NCI-H1048 (cell line): ENCODE results near the gene GPR17.

Source experiments
- DNase-seq: peaks from one replicate; lab custom pipeline; 2025; lab: John Stamatoyannopoulos, UW

Gene GPR17

DNA sequence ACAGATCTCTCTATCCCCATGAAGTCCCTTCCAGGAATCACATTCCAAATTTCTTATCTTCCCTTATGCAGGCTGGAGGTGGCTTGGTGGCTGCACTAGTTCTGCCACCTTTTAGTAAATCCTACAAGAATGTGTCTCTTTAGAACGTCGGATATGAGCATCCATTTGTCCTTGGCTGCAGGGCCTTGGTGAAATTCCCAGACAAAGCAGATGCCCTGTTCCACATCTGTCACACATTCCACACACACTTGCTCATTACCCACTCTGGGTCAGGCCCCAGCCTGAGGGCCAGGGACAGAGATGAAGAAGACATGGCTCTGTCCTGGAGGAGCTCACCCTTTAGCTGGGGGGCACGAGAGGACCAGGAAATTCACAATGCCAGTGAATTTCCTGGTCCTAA is 31.2 kb upstream of the GPR17 start:
- DNase-seq = no peak

- DNase-seq = no peak
Observed at GRCh38 chr2:127615511-127616166, 30.3 kb upstream of the GPR17 start.

DNA sequence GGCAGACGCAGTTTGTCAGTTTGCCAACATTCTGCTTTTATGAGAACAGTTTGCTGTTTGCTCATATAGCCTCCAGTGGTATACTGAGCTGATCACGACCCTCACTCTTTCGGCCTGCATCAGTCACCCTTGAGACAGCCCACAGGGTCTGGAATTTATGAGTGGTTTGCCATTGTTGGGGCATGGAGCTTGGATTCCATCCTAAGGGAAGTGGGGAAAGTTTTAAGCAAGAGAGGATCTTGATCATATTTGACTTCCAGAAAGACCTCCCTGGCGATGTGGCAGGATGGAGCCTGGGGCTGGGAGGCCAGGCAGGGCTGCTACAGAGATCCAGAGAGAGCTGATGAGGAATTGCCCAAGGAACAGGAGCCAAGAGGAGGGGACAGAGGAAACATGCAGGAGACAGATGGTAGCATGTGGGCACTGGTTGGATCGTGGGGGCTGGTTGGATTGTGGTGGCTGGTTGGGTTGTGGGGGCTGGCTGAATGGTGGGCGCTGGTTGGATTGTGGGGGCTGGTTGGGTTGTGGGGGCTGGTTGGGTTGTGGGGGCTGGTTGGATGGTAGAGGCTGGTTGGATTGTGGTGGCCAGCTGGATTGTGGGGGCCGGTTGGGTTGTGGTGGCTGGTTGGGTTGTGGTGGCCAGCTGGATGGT is 27.3 kb upstream of the GPR17 start:
- no peak for DNase-seq

DNA sequence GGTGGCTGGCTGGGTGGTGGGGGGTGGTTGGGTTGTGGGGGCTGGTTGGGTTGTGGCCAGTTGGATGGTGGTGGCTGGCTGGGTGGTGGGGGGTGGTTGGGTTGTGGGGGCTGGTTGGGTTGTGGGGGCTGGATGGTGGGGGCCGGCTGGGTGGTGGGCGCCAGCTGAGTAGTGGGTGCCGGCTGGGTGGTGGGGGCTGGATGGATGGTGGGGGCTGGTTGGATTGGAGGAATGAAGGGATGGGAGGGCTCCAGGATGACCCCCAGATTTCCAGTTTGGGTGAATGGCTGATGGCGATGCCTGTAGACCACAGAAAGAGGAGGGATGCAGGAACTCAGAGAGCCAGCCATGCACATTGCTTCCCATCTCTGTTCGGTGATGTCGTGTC is 26.8 kb upstream of the GPR17 start:
- DNase-seq = no peak

- DNase-seq = no peak
Observed at GRCh38 chr2:127619877-127620705, 25.9 kb upstream of the GPR17 start.

DNA sequence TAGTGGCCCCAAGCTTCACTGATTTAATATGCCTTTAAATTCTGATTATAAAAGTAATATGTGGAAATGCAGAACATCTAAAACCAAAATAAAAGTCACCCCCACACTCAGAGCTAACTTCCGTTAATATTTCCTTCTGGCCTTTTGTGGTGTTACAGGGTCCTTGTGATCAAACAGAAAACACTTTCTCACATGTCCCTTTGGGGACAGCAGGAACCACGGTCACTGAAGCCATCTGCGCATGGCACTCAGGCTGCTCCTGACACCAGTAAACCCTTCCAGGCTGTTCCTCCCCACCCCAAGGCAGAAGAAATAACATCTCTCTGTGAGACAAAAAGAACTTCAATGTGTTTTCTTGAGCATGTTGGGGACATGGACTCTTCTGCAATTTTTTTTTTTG is 25.1 kb upstream of the GPR17 start:
- no peak for DNase-seq

DNA sequence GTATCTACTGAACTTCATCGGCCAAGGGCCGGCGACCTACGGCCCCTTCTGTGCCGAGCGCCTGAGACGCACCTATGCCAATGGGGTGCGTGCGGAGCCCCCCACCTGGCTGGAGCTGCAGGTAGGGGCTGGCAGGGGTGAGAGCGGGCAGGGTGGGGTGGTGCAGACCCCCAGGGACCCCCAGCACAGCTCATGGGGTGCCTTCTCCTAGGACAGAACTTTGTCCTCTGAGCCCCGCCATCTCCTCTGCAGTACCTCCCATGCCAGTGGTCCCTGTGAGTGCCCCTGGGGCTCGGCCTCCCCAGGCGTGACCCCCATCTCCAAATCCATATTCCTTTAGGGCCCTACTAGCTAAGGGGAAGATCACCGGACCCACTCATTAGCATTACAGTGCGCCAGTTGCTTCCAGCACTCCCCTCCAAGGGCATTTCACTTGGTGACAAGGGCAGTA is 23.9 kb upstream of the GPR17 start:
- no peak for DNase-seq

DNA sequence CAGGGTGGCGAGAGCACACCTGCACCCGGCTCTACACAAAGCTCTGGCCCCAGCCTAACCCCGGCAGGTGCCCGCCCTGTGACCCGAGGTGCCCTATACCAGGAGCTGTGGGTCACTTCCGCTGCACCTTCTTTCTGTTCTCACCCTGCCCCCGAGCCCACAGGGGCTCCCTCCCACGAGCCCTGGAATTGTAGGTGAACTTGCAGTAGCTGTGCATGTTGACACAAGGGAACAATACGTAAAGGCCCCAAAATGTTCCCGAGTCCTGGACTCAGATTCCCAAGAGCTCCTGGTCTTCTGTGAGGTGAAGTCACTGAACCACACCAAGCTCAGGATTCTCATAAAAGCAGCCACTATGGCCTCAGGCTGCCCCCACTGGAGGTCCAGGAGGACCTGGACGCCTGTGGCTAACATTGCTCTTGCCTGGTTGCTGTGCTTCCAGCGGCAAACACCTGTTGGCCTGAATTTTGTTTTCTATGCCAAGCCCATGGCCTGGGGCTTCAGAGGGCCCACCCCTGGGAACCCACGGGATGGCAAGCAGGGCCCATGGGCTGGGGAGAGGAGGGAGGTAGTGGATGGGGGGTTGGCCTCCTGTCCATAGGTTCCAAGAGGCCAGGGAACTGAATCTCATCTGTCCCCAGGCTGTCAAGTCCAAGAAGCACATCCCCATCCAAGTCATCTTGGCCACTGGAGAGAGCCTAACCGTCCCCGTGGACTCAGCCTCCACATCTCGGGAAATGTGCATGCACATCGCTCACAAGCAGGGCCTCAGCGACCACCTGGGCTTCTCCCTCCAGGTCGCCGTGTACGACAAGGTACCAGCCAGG is 23.2 kb upstream of the GPR17 start:
- DNase-seq = no peak

DNA sequence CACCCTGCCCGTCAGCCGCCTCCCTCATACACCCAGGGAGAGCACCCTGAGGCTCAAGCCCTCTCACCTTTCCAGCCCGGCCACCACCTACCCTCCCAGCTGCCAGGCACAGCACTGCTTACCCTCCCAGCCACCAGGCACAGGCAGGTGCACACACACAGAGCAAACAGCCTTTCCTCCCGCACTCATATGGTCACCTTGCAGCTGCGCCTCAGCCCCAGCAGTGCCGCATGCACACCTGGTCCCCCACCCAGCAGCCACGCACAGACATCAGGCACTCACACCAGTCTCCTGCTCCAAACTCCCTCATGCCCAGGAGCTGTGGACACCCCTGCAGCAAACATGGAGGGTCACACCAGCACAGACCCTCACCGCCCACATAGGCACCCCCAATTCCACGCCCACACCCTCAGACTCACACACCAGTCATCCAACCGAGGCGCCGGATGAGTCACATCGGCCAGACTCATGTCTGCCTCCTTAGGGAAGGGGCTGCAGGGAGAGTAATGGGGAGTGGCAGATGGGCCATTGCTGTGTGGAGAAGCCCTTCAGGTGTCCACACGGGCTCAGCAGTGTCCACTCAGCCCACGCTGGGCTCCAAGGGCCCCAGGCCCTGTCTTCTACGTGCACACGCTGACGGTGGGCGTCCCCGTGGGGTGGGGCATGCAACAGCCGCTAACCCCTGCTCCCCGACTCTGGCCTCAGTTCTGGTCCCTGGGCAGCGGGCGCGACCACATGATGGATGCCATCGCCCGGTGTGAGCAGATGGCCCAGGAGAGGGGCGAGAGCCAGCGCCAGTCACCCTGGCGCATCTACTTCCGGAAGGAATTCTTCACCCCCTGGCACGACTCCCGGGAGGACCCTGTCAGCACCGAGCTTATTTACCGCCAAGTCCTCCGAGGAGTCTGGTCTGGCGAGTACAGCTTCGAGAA is 22.3 kb upstream of the GPR17 start:
- DNase-seq = no peak

DNA sequence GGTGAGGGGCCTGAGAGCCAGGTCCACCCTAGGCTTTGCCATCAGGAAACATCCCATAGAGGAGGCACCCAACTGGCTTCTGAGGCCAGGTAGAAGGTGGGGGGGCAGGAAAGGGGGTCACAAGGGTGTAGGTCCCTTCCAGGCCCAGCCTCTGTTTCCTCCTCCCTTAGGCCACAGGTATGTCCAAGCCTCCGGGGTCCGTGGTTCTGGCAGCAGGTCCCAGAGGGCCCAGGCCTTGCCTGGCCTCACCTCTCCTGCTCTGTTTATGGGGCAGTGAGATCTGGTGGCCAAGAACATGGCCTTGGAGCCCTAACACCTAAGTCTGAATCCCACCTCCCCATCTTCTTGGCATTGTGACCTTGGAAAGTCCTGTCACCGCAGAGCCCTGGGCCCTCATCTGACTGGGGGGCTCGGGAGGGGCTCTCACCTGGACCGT is 21.6 kb upstream of the GPR17 start:
- DNase-seq = no peak

DNA sequence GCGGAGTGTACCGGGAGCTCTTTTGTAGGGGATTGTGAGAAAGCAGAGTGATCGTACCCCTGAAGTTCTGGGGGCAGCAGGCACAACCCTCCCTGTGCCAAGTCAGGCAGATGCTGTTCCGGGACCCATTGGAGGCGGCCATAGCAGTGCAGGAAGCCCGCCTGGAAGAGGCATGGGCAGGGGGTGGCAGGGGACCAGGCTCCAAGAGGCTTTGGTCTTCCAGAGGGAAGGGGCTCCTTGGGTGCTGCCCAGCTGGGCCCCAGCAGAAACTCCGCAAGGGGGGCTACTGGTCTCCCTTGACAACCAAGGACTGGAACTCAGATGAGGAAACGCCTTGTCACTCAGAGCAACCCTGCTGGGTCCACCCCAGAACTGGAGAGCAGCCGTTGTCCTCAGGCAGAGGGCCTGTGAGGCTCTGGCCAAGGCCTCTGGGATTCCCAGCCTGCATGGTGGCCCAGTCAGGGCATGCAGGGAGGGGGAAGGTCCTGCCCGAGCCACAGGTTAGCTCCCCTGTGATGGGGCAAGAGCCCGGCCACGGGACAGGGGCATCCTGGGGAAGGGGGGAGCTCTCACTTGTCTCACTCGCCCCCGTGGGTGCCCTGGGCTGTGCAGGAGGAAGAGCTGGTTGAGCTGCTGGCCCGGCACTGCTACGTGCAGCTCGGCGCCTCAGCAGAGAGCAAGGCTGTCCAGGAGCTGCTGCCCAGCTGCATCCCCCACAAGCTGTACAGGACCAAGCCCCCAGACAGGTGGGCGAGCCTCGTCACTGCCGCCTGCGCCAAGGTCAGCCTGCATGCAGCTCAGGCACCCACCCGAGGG is 21.0 kb upstream of the GPR17 start:
- no peak for DNase-seq

DNA sequence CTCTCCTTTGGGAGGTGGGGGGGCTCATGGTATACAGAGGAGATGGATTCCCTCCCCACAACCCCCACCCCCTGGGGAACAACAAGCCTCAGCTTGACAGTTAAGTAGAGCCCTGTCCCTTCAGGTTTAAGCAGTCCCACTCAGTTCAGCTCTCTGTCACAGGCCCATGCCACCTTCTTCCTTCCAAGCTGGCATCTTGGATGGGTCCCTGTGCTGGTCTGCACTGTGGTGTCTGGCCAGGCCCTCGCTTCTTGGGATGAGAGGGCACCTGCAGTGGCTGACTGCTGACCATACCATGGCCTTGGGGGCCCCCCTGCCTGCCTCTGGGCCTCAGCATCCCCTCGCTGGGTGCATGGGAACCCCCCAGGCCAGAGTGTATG is 20.4 kb upstream of the GPR17 start:
- DNase-seq = no peak

DNA sequence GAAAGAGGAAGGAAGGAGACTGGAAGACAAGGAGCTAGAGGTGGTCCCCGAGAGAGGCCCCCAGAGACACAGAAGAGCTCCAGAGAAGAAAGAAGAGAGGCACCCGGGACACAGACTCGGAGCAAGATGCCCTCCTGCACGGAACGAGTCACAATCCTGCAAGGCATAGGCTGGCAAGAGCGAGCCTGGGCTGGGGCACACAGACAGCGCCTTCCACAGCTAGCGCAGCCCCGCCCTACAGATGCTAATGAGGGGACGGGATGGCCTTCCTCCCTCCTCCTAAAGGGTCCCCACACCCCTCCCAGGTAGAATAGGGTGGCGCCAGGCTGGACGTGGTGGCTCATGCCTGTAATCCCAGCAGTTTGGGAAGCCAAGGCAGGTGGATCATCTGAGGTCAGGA is 19.8 kb upstream of the GPR17 start:
- DNase-seq = no peak

GRCh38 chr2:127626917-127627739 is 18.8 kb upstream of the GPR17 start:
- DNase-seq = no peak

DNA sequence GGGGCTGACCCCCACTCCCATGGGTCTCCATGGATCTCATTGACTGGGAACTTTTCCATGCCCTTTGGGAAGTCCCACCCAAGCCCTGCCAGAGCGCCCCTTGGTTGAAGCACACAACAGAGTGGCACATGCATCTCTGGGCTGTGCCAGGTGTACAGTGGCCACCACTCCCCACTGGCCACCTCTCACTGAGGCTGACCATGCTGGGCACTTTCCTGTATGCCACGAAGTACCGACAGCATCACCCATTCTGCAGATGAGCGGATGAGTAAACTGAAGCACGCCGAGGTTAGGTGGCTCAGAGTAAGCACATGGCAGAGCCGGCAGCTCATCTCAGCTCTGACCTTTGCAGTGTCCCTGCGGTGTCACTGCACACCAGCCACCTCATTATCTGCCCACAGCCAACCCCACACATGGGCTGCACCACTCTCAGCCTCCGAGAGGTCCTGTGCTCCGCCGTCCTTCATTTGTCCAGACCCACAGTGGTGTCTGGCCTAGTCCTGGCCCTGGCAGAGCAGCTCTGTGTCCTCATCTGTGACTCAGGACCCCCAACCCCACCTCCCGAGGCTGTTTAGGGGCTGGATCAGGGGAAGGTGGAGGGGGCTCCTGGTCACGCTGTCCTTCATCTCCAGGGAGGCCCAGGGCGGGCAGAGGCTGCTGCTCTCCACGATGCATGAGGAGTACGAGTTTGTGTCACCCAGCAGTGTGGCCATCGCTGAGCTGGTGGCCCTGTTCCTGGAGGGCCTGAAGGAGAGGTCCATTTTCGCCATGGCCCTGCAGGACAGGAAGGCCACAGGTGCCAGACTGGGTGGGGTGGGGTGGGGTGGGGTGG is 18.0 kb upstream of the GPR17 start:
- no peak for DNase-seq

GRCh38 chr2:127628767-127629614 is 17.0 kb upstream of the GPR17 start:
- DNase-seq = no peak

DNA sequence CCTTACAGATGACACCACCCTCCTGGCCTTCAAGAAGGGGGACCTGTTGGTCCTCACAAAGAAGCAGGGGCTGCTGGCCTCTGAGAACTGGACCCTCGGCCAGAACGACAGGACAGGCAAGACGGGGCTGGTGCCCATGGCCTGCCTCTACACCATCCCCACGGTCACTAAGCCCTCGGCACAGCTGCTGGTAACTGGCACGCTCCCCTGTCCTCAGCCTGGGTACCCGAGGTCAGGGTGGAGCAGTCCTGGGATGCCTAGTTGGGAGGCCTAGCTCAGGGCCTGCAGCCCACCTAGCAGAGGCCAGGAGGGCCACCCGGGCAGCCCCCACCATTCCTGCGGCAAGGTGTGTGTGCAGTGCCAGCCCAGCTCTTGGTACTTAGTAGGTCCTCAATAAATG is 16.3 kb upstream of the GPR17 start:
- DNase-seq = no peak
